GM21360 (cell line): Measurements from ENCODE around the gene UBE2D2.

Source experiments
- ATAC-seq: cut with Tn5 transposase; IDR thresholded peaks from one replicate; pipeline ENCODE4 v1.9.1; 2021; ENCODE audit warnings: mild to moderate bottlenecking, moderate library complexity; ENCODE audit not compliant: unreplicated experiment

UBE2D2 gene

GRCh38 chr5:139671096-139671841 lies 110.1 kb downstream of the UBE2D2 start:
- no peak for ATAC-seq

DNA sequence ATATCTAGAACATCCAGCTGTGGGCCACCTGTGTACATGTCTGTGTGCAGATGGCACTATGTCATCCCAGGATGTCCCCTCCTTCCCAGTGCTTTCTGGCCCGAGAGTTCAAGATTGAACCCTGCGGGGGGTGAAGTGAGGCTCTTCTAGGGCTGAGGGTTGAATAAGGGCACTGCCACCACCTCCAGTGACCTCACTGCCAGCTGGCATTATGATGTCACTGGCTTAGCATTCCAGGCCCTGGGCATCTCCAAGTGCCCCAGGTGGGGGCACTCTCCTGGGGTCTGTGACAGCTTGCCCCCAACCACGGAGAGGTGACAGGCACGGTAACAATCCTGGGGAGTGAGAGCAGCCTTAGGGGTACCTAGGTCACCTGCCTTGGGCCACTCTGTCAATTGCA lies 114.1 kb downstream of the UBE2D2 start:
- no peak for ATAC-seq

DNA sequence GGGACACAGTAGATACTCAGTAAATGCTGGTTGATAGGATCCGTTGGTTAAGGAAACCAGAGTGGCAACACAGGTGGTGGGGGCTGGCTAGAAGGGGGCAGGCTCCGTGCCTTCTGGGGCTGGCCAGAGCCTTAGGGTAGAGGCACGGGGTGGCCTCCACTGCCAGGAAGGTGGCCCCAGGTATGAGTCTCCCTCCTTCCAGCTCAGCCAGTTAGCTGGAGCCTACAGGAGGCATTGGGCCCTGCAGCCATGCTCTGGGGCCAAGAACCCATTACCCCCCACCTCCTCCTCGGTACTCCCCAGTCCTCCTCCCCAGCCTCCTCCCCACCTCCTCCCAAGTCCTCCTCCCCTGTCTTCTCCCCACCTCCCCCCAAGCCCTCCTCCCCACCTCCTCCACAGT lies 114.7 kb downstream of the UBE2D2 start:
- no peak for ATAC-seq

DNA sequence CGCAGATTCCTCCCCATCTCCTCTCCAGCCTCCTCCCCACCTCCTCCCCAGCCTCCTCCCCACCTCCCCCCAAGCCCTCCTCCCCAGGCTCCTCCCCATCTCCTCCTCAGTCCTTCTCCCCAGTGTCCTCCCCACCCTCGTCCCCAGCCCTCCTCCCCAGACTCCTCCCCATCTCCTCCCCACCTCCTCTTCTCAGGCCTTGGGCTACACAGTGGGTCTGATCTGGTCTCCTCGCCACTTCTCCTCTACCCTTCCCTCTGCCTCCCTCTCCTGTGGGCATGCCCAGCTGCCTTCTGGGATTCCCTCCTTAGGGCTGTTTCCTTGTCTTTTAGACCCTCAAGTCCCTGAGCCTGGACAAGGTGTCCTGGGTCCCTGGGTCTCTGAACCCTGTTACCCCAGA lies 115.3 kb downstream of the UBE2D2 start:
- ATAC-seq: no peak

- no peak for ATAC-seq
Measured at GRCh38 chr5:139676951-139677735, 116.0 kb downstream of the UBE2D2 start.
